HL-60 (cell line): ENCODE data around the gene CYB561A3.

ENCODE experiments used
- DNase-seq, 2 experiments: peaks; one replicate each; pipeline ENCODE4 v3.0.0-alpha.2; 2010 to 2020; ENCODE audit warnings: low read depth in 1 of 2, low spot score in 1 of 2
- H3K27ac ChIP-seq: fragments of 250-450 bp; sonication (Bioruptor Pico); replicated peaks from 2 replicates; pipeline ENCODE4 v1.5.1; 2020; ENCODE audit warnings: mild to moderate bottlenecking, moderate library complexity
- H3K27me3 ChIP-seq: fragments of 250-450 bp; sonication (Bioruptor Pico); 2 replicates; pipeline ENCODE4 v1.5.1; 2021; ENCODE audit warnings: mild to moderate bottlenecking, moderate library complexity; ENCODE audit not compliant: insufficient read depth, poor library complexity, severe bottlenecking
- H3K4me3 ChIP-seq: replicated peaks from 2 replicates; pipeline ENCODE4 v1.5.1; 2011; ENCODE audit warnings: mild to moderate bottlenecking, control low read depth, low read length; ENCODE audit not compliant: insufficient read depth
- CTCF ChIP-seq: IDR thresholded peaks from one replicate; pipeline ENCODE4 v1.5.1; 2011; ENCODE audit warnings: low read length, control low read depth, inconsistent platforms; ENCODE audit not compliant: insufficient read depth
- GABPA ChIP-seq: IDR thresholded peaks from 2 replicates; pipeline ENCODE4 v1.6.1; 2012; ENCODE audit warnings: low read depth
- POLR2AphosphoS5 ChIP-seq: IDR thresholded peaks from 2 replicates; pipeline ENCODE4 v1.6.1; 2012; ENCODE audit warnings: low read depth
- REST ChIP-seq: IDR thresholded peaks from 2 replicates; pipeline ENCODE4 v1.6.1; 2012; ENCODE audit warnings: low read depth; ENCODE audit not compliant: insufficient replicate concordance
- SPI1 ChIP-seq: IDR thresholded peaks from 2 replicates; pipeline ENCODE4 v1.6.1; 2012; ENCODE audit warnings: low read depth, mild to moderate bottlenecking, borderline replicate concordance

Gene CYB561A3

GRCh38 chr11:61350336-61350735 lies 11.3 kb downstream of the CYB561A3 start:
- Histone ChIP-seq H3K27me3 (no peaks in the 10 kb centered on the region), H3K27ac (no peak overlapping the region), H3K4me3 (no peak overlapping the region)
- no peak for DNase-seq
- no peak for TF ChIP-seq REST
- no peak for TF ChIP-seq CTCF
- TF ChIP-seq GABPA = no peak

GRCh38 chr11:61349916-61350315 lies 11.8 kb downstream of the CYB561A3 start:
- no peak for DNase-seq
- H3K4me3 ChIP-seq = no peak overlapping the region
- TF ChIP-seq SPI1 (no peak), GABPA (no peak), CTCF (no peak), REST (no peak)
- H3K27me3 ChIP-seq = no peaks in the 10 kb centered on the region
- no peak overlapping the region for H3K27ac ChIP-seq

GRCh38 chr11:61349189-61349751 lies 12.4 kb downstream of the CYB561A3 start:
- TF ChIP-seq GABPA (no peak), CTCF (no peak), SPI1 (no peak), REST (no peak), POLR2AphosphoS5 (no peak)
- no peaks in the 10 kb centered on the region for H3K27me3 ChIP-seq
- no peak overlapping the region for H3K27ac ChIP-seq
- no peak overlapping the region for H3K4me3 ChIP-seq
- no peak for DNase-seq
